HepG2 (cell line): ENCODE results near the gene MXD1. TPM values are rescaled to one million over a fixed set of nuclear protein-coding genes. Genes with fewer than 3 reads are reported as not detected.

Experiments
- ATAC-seq: fragments of 200-7000 bp; cut with Tn5 transposase; 3 replicates; pipeline ENCODE4 v1.9.1; 2020; ENCODE audit warnings: mild to moderate bottlenecking, moderate library complexity
- BruUV-seq: library from RNA; stranded (reverse); fragments of 400-500 nt; replicated peaks from 2 replicates; lab custom pipeline; 2021; lab: Mats Ljungman, UMichigan
- CTCF ChIA-PET: fragments of 300-600 bp; formaldehyde crosslinking; extraction: SDS; loops from one replicate; lab custom pipeline; 2021; ENCODE audit warnings: low total read pairs, inconsistent platforms, low intra/inter-chr PET ratio; lab: Yijun Ruan, JAX
- POLR2A ChIA-PET: fragments of 350-600 bp; sonication (Branson Sonifier 250); formaldehyde crosslinking; loops from one replicate; lab custom pipeline; 2020; ENCODE audit warnings: antibody characterized with exemption, inconsistent platforms; lab: Yijun Ruan, JAX
- DNase-seq: peaks from one replicate; pipeline ENCODE4 v3.0.0-alpha.2; 2015; ENCODE audit warnings: low spot score
- FAIRE-seq: peaks from 3 replicates; lab custom pipeline; 2011; peaks lifted over from hg19 to GRCh38; lab: Jason Lieb, UNC
- H2AFZ ChIP-seq: one replicate; pipeline ENCODE4 v1.6.1; 2011; ENCODE audit warnings: low read length, inconsistent platforms
- H3K27ac ChIP-seq: fragments of 300-600 bp; 3 replicates; pipeline ENCODE4 v1.8.0; 2011; ENCODE audit warnings: mixed run types, mild to moderate bottlenecking, mixed read lengths, low read length, inconsistent platforms; ENCODE audit not compliant: insufficient read depth; ENCODE audit errors: extremely low read length
- H3K27me3 ChIP-seq, 2 experiments: fragments of 200-600 bp in 1 of 2; 2 replicates in 1 of 2; 3 replicates in 1 of 2; pipeline versions ENCODE4 v1.6.0 to v1.8.0; 2011; ENCODE audit warnings: low read length in 2 of 2, mild to moderate bottlenecking in 2 of 2, moderate library complexity in 2 of 2, inconsistent platforms in 1 of 2; ENCODE audit not compliant: insufficient read depth in 2 of 2, control insufficient read depth in 1 of 2
- H3K36me3 ChIP-seq, 2 experiments: fragments of 200-600 bp in 1 of 2; replicated peaks in 1 of 2; 2 replicates in 1 of 2; 3 replicates in 1 of 2; pipeline versions ENCODE4 v1.5.1 to v1.8.0; 2011; ENCODE audit warnings: low read length in 2 of 2, inconsistent platforms in 1 of 2; ENCODE audit not compliant: insufficient read depth in 2 of 2, control insufficient read depth in 1 of 2
- H3K4me1 ChIP-seq: 2 replicates; pipeline ENCODE4 v1.5.1; 2012; ENCODE audit warnings: low read length, inconsistent platforms; ENCODE audit not compliant: insufficient read depth
- H3K4me2 ChIP-seq: 2 replicates; pipeline ENCODE4 v1.6.0; 2011; ENCODE audit warnings: low read depth, low read length, inconsistent platforms
- H3K4me3 ChIP-seq, 3 experiments: fragments of 200-600 bp in 1 of 3; sonication (generic), shearing (Covaris generic) in 1 of 3; replicated peaks in 1 of 3; 2 replicates each; pipeline ENCODE4 v1.5.1; 2011 to 2016; ENCODE audit warnings: low read length in 3 of 3, inconsistent platforms in 2 of 3, low read depth in 2 of 3, mild to moderate bottlenecking in 2 of 3, control low read depth in 1 of 3, mixed read lengths in 1 of 3; ENCODE audit not compliant: insufficient read depth in 1 of 3
- H3K79me2 ChIP-seq: one replicate; pipeline ENCODE4 v1.6.1; 2011; ENCODE audit warnings: low read length, inconsistent platforms; ENCODE audit not compliant: insufficient read depth
- H3K9ac ChIP-seq: 2 replicates; pipeline ENCODE4 v1.6.0; 2011; ENCODE audit warnings: mild to moderate bottlenecking, low read depth, low read length, inconsistent platforms; ENCODE audit not compliant: insufficient read depth
- H3K9me3 ChIP-seq: 2 replicates; pipeline ENCODE4 v1.5.1; 2012; ENCODE audit warnings: mild to moderate bottlenecking, low read length
- H4K20me1 ChIP-seq: 2 replicates; pipeline ENCODE4 v1.6.0; 2011; ENCODE audit warnings: inconsistent platforms, mild to moderate bottlenecking, low read length, moderate library complexity; ENCODE audit not compliant: insufficient read depth
- DMAP1 ChIP-seq: IDR thresholded peaks from 2 replicates; pipeline ENCODE4 v1.6.1; 2016
- ERF ChIP-seq: IDR thresholded peaks from 2 replicates; pipeline ENCODE4 v1.6.1; 2018; ENCODE audit warnings: missing biosample characterization, missing genetic modification reagents
- HNF4A ChIP-seq: sonication (generic); formaldehyde crosslinking; IDR thresholded peaks from 2 replicates; pipeline ENCODE4 v1.4.0; 2020; ENCODE audit warnings: missing genetic modification reagents
- HOXA3 ChIP-seq: sonication (generic); formaldehyde crosslinking; IDR thresholded peaks from 2 replicates; pipeline ENCODE4 v1.5.0; 2020; ENCODE audit warnings: missing genetic modification reagents
- MIER3 ChIP-seq: IDR thresholded peaks from 2 replicates; pipeline ENCODE4 v1.6.1; 2016; ENCODE audit warnings: missing compliant biosample characterization, borderline replicate concordance
- MYNN ChIP-seq: sonication (generic); formaldehyde crosslinking; IDR thresholded peaks from 2 replicates; pipeline ENCODE4 v1.4.0; 2020; ENCODE audit warnings: mild to moderate bottlenecking, low read depth, missing genetic modification reagents
- NR2C2 ChIP-seq: sonication (generic); formaldehyde crosslinking; IDR thresholded peaks from 2 replicates; pipeline ENCODE4 v1.4.0; 2020; ENCODE audit warnings: missing genetic modification reagents, mild to moderate bottlenecking, moderate library complexity, borderline replicate concordance
- NR2F6 ChIP-seq, 2 experiments: IDR thresholded peaks; 2 replicates each; pipeline ENCODE4 v1.6.1; 2016; ENCODE audit warnings: antibody characterized with exemption in 1 of 2, mild to moderate bottlenecking in 1 of 2
- SALL1 ChIP-seq: sonication (generic); formaldehyde crosslinking; IDR thresholded peaks from 2 replicates; pipeline ENCODE4 v1.8.0; 2022; ENCODE audit warnings: mild to moderate bottlenecking, missing genetic modification reagents
- U2AF1 ChIP-seq: fragments of 200-400 bp; formaldehyde crosslinking; optimal IDR thresholded peaks from 2 replicates; pipeline ENCODE3; 2017; ENCODE audit warnings: mild to moderate bottlenecking, low read depth, low read length
- WGBS: methylation state at CpG from one replicate; pipeline ENCODE4 v1.1.6; 2017; ENCODE audit warnings: low lambda C conversion rate; 5-methylcytosine and 5-hydroxymethylcytosine counted together
- in situ Hi-C: cut with HindIII; loops from 2 replicates; pipeline ENCODE4 v1.10.0; 2017; ENCODE audit warnings: low pct_unique_long_range_greater_than_20kb; ENCODE audit not compliant: extremely low pct_ligation_motif_present
- intact Hi-C: fragments of 100-400 bp; cut with micrococcal nuclease; formaldehyde crosslinking; loops from one replicate; pipeline ENCODE4 v1.10.0; 2022; ENCODE audit not compliant: unreplicated experiment
- polyA plus RNA-seq, 8 experiments: library from polyadenylated mRNA; depleted of rRNA in 3 of 8; stranded (reverse) in 7 of 8; unstranded in 1 of 8; fragments of >200 nt; fragmentation: Illumina TruSeq in 4 of 8; extraction: Trizol in 4 of 8; gene quantifications; 2 replicates each; pipeline versions ENCODE4 v1.2.1 to v1.2.3, GENCODE V29; 2011 to 2016; ENCODE audit warnings: low read depth in 4 of 8, missing spikeins in 1 of 8, mixed read lengths in 1 of 8; ENCODE audit not compliant: insufficient read depth in 1 of 8
- total RNA-seq, 5 experiments: library from RNA; depleted of rRNA; stranded (reverse); fragments of >200 nt; fragmentation: Illumina TruSeq; extraction: Trizol; gene quantifications; 2 replicates each; pipeline ENCODE4 v1.2.3, GENCODE V29; 2016; ENCODE audit warnings: low read depth in 1 of 5
- TF ChIP-seq, protein P1 (sequence below): sonication (generic); formaldehyde crosslinking; IDR thresholded peaks from 2 replicates; pipeline ENCODE4 v1.4.0; 2020; ENCODE audit warnings: low read depth, mild to moderate bottlenecking, missing genetic modification reagents
- TF ChIP-seq, protein P2 (sequence below): sonication (generic); formaldehyde crosslinking; conservative IDR thresholded peaks from 2 replicates; pipeline ENCODE4 v1.4.0; 2020; ENCODE audit warnings: mild to moderate bottlenecking, missing genetic modification reagents, moderate library complexity
- TF ChIP-seq, protein P3 (sequence below): IDR thresholded peaks from 2 replicates; pipeline ENCODE4 v1.6.1; 2012; ENCODE audit warnings: inconsistent platforms
- TF ChIP-seq, protein P4 (sequence below): sonication (generic); formaldehyde crosslinking; IDR thresholded peaks from 2 replicates; pipeline ENCODE4 v1.4.0; 2020; ENCODE audit warnings: mild to moderate bottlenecking, missing genetic modification reagents
- TF ChIP-seq, protein P5 (sequence below): sonication (generic); formaldehyde crosslinking; IDR thresholded peaks from 2 replicates; pipeline ENCODE4 v1.5.1; 2020; ENCODE audit warnings: mild to moderate bottlenecking, missing genetic modification reagents, moderate library complexity

MXD1 gene
- total and polyA plus RNA-seq, 2 of the 13 experiments (the other 11 are each of a cell fraction or from before 2014, with no cell fraction given): 6.4 to 14.9 TPM

DNA sequence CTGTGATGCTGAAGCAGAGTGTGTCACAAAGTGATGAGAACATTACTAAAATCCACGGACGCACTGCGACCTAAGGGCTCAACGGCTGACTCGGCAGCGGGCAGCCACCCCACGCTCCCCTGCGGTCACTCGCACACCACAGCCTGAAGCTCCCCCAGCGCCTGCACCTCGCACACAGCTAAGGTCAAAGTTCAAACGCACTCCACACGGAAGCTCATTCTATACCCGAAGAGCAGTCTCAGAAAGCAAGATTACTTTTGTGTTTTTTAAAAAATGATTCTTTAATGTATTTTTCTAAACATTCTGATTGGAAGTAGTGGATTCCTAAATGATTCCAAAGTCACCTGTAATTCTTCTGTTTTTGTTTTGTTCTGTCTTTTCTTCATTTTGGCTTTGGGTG lies 24.8 kb downstream of the MXD1 start:
- Histone ChIP-seq H3K27ac (no peak overlapping the region), H3K79me2 (no peaks in the 10 kb centered on the region), H3K4me2 (peak overlapping the region; percentile 30; the same call in 1 of the 2 replicates), H2AFZ (no peak overlapping the region), H3K27me3 (no peaks in the 10 kb centered on the region), H4K20me1 (no peaks in the 10 kb centered on the region), H3K4me3 (no peak overlapping the region), H3K4me1 (peaks cover 21% of the 10 kb centered on the region), H3K9ac (no peak overlapping the region), H3K36me3 (peaks cover 22 to 53% of the 10 kb centered on the region in 2 experiments), H3K9me3 (no peaks in the 10 kb centered on the region)
- no peak for FAIRE-seq
- WGBS: 71% methylated on average over 14 of the region's 14 CpGs
- ATAC-seq: peak; percentile 67
- in situ Hi-C loops (no loop called here), intact Hi-C loops (no loop called here)
- BruUV-seq: no TSS peak
- POLR2A ChIA-PET: interaction anchor here (0.6 to 2.0 kb wide), 4 partner anchors 9 to 31 kb away, joined by 3 to 18 read pairs (median 4); partner anchors contain the start of gene MXD1
- CTCF ChIA-PET: no interaction called here
- peak; percentile 39 for DNase-seq
- TF ChIP-seq MYNN (CRISPR knock-in tag) (no peak), NR2F6 (IDR thresholded peaks at IDR 0.05) (peak; percentile 64), NR2F6 (CRISPR knock-in tag; IDR thresholded peaks at IDR 0.05) (peak; percentile 74), ERF (CRISPR knock-in tag) (0 out of 2 replicates have a peak, but pooled peaks have one; percentile 25), SALL1 (CRISPR knock-in tag) (peak; percentile 33; the same call in 1 of the 2 replicates), NR2C2 (peak; percentile 83), HOXA3 (CRISPR knock-in tag) (peak; percentile 66), MIER3 (CRISPR knock-in tag) (no peak), HNF4A (CRISPR knock-in tag) (peak; percentile 81), DMAP1 (no peak), U2AF1 (no peak)
- TF ChIP-seq, protein P1, sequence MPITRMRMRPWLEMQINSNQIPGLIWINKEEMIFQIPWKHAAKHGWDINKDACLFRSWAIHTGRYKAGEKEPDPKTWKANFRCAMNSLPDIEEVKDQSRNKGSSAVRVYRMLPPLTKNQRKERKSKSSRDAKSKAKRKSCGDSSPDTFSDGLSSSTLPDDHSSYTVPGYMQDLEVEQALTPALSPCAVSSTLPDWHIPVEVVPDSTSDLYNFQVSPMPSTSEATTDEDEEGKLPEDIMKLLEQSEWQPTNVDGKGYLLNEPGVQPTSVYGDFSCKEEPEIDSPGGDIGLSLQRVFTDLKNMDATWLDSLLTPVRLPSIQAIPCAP: no peak
- TF ChIP-seq, protein P2, sequence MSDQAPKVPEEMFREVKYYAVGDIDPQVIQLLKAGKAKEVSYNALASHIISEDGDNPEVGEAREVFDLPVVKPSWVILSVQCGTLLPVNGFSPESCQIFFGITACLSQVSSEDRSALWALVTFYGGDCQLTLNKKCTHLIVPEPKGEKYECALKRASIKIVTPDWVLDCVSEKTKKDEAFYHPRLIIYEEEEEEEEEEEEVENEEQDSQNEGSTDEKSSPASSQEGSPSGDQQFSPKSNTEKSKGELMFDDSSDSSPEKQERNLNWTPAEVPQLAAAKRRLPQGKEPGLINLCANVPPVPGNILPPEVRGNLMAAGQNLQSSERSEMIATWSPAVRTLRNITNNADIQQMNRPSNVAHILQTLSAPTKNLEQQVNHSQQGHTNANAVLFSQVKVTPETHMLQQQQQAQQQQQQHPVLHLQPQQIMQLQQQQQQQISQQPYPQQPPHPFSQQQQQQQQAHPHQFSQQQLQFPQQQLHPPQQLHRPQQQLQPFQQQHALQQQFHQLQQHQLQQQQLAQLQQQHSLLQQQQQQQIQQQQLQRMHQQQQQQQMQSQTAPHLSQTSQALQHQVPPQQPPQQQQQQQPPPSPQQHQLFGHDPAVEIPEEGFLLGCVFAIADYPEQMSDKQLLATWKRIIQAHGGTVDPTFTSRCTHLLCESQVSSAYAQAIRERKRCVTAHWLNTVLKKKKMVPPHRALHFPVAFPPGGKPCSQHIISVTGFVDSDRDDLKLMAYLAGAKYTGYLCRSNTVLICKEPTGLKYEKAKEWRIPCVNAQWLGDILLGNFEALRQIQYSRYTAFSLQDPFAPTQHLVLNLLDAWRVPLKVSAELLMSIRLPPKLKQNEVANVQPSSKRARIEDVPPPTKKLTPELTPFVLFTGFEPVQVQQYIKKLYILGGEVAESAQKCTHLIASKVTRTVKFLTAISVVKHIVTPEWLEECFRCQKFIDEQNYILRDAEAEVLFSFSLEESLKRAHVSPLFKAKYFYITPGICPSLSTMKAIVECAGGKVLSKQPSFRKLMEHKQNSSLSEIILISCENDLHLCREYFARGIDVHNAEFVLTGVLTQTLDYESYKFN (CRISPR knock-in tag): peak; percentile 51; the same call in 1 of the 2 replicates
- TF ChIP-seq, protein P3, sequence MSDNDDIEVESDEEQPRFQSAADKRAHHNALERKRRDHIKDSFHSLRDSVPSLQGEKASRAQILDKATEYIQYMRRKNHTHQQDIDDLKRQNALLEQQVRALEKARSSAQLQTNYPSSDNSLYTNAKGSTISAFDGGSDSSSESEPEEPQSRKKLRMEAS: 0 out of 2 replicates have a peak, but pooled peaks have one; percentile 38
- TF ChIP-seq, protein P4, sequence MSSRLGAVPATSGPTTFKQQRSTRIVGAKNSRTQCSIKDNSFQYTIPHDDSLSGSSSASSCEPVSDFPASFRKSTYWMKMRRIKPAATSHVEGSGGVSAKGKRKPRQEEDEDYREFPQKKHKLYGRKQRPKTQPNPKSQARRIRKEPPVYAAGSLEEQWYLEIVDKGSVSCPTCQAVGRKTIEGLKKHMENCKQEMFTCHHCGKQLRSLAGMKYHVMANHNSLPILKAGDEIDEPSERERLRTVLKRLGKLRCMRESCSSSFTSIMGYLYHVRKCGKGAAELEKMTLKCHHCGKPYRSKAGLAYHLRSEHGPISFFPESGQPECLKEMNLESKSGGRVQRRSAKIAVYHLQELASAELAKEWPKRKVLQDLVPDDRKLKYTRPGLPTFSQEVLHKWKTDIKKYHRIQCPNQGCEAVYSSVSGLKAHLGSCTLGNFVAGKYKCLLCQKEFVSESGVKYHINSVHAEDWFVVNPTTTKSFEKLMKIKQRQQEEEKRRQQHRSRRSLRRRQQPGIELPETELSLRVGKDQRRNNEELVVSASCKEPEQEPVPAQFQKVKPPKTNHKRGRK (CRISPR knock-in tag): no peak
- TF ChIP-seq, protein P5, sequence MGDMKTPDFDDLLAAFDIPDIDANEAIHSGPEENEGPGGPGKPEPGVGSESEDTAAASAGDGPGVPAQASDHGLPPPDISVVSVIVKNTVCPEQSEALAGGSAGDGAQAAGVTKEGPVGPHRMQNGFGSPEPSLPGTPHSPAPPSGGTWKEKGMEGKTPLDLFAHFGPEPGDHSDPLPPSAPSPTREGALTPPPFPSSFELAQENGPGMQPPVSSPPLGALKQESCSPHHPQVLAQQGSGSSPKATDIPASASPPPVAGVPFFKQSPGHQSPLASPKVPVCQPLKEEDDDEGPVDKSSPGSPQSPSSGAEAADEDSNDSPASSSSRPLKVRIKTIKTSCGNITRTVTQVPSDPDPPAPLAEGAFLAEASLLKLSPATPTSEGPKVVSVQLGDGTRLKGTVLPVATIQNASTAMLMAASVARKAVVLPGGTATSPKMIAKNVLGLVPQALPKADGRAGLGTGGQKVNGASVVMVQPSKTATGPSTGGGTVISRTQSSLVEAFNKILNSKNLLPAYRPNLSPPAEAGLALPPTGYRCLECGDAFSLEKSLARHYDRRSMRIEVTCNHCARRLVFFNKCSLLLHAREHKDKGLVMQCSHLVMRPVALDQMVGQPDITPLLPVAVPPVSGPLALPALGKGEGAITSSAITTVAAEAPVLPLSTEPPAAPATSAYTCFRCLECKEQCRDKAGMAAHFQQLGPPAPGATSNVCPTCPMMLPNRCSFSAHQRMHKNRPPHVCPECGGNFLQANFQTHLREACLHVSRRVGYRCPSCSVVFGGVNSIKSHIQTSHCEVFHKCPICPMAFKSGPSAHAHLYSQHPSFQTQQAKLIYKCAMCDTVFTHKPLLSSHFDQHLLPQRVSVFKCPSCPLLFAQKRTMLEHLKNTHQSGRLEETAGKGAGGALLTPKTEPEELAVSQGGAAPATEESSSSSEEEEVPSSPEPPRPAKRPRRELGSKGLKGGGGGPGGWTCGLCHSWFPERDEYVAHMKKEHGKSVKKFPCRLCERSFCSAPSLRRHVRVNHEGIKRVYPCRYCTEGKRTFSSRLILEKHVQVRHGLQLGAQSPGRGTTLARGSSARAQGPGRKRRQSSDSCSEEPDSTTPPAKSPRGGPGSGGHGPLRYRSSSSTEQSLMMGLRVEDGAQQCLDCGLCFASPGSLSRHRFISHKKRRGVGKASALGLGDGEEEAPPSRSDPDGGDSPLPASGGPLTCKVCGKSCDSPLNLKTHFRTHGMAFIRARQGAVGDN: peak; percentile 74
